Activated CD8-positive, alpha-beta memory T cell treated with anti-CD3 and anti-CD28 coated beads for 48 hours (primary cell): ENCODE data around the gene PRKAG1.

Source experiments
- DNase-seq, 3 experiments: peaks; one replicate each; pipeline ENCODE4 v3.0.0-alpha.2; 2020; ENCODE audit warnings: low read depth in 2 of 3, low spot score in 2 of 3

The PRKAG1 gene

GRCh38 chr12:49032679-49033447, 14.3 kb upstream of the PRKAG1 start:
- DNase-seq = no peak

GRCh38 chr12:49032276-49032675, 13.7 kb upstream of the PRKAG1 start:
- no peak for DNase-seq

GRCh38 chr12:49031573-49032161, 13.1 kb upstream of the PRKAG1 start:
- no peak for DNase-seq

GRCh38 chr12:49030714-49031572, 12.4 kb upstream of the PRKAG1 start:
- DNase-seq = no peak

GRCh38 chr12:49030119-49030518, 11.5 kb upstream of the PRKAG1 start:
- DNase-seq = no peak

- DNase-seq = no peak
Observed at GRCh38 chr12:49028666-49029275, 10.2 kb upstream of the PRKAG1 start.

GRCh38 chr12:49027846-49028555, 9.4 kb upstream of the PRKAG1 start:
- DNase-seq = no peak

GRCh38 chr12:49026678-49027480, 8.3 kb upstream of the PRKAG1 start:
- no peak for DNase-seq

GRCh38 chr12:49026101-49026500, 7.5 kb upstream of the PRKAG1 start:
- no peak for DNase-seq

- no peak for DNase-seq
Observed at GRCh38 chr12:49025463-49025862, 6.9 kb upstream of the PRKAG1 start.

GRCh38 chr12:49024543-49024942, 6.0 kb upstream of the PRKAG1 start:
- DNase-seq = no peak

GRCh38 chr12:49023812-49024211, 5.2 kb upstream of the PRKAG1 start:
- DNase-seq = no peak

- DNase-seq = no peak
Observed at GRCh38 chr12:49022558-49023178, 4.1 kb upstream of the PRKAG1 start.

GRCh38 chr12:49021292-49021915, 2.8 kb upstream of the PRKAG1 start:
- DNase-seq = no peak

- no peak for DNase-seq
Observed at GRCh38 chr12:49020441-49020840, 1.9 kb upstream of the PRKAG1 start.

- DNase-seq = no peak
Observed at GRCh38 chr12:49019443-49020324, 1.1 kb upstream of the PRKAG1 start.

GRCh38 chr12:49019120-49019430, 499 bp upstream of the PRKAG1 start:
- no peak for DNase-seq

GRCh38 chr12:49017891-49018260, 700 bp downstream of the PRKAG1 start:
- DNase-seq = no peak
